Testis (tissue), 2 donors: ENCODE data around the gene EIF4G3.

Source experiments
- CTCF ChIP-seq, 3 experiments: fragments of 450-650 bp in 2 of 3; fragments of 200-600 bp in 1 of 3; sonication (generic) in 1 of 3; IDR thresholded peaks; one replicate each; pipeline ENCODE4 v1.5.1; 2016 to 2019; ENCODE audit warnings: antibody characterized with exemption in 3 of 3, mild to moderate bottlenecking in 2 of 3, moderate library complexity in 1 of 3
- POLR2A ChIP-seq: fragments of 450-650 bp; IDR thresholded peaks from one replicate; pipeline ENCODE4 v1.6.1; 2017; ENCODE audit warnings: antibody characterized with exemption, mild to moderate bottlenecking, moderate library complexity

GRCh38 chr1:21182181-21182731, 5.6 kb upstream of the EIF4G3 start:
- TF ChIP-seq CTCF (IDR thresholded peaks at IDR 0.05), result no peak
- TF ChIP-seq POLR2A, result no peak
